Measurements from ENCODE around the gene WNT11. TPM values are rescaled to one million over a fixed set of nuclear protein-coding genes. Genes with fewer than 3 reads are reported as not detected.

Gene WNT11
- 0.19 TPM for polyA plus RNA-seq (2012; ENCODE audit: insufficient read length, low read depth)

DNA sequence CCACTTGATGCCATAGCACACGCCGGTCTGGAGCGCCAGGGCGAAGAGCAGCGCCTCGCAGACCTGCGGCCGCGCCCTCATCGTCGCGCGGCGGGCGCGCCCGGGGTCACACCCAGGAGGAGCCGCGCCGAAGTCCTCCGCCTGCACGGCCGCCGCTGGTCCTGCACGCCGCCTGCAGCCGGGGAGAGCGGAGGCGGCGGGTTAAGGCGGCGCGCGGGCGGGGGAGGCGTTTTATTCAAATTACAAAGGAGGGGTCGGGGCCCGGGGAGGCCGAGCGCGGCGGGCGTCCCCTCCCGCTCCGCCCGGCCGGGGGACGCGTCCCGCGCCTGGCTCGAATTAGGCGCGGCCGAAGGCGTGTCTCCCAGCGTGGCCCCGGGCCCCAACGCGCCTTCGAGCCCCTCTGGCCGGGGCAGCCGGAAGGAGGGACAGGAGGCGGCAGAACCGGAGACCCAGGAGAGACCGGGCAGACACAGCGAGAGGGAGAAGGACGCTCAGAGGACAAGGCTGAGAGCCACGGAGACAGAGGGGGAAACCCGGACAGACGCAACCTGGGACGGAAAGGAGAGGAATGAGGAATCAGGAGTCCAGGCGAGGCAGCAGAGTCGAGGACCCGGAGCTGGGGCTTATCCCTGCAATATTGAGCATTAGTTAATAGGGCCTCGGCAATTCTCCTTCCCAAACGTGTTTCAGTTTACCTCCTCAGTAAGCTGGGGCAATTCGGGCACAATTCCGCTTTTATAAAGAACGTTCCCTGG lies at the start of gene WNT11:
Gene WNT11 (minus strand): TSS at position 176 of the 755 bp plus-strand sequence. CDS start 95 bp downstream, at position 81.
- no peak for TF ChIP-seq SIN3A (IDR thresholded peaks at IDR 0.05; ENCODE audit: borderline replicate concordance, insufficient read depth, low read length)
- no peak for TF ChIP-seq POLR2AphosphoS5 (IDR thresholded peaks at IDR 0.05; ENCODE audit: low read depth, low read length)
- TF ChIP-seq REST (IDR thresholded peaks at IDR 0.05; ENCODE audit: insufficient read depth in 1 of 2, low read depth in 2 of 2, low read length in 2 of 2): no peak
- TF ChIP-seq TAF1 (IDR thresholded peaks at IDR 0.05; ENCODE audit: borderline replicate concordance, insufficient read depth, low read length): no peak
- no peak for TF ChIP-seq FOXP2 (optimal IDR thresholded peaks at IDR 0.05; ENCODE audit: borderline replicate concordance, extremely low read depth, extremely low read length, insufficient read depth)

DNA sequence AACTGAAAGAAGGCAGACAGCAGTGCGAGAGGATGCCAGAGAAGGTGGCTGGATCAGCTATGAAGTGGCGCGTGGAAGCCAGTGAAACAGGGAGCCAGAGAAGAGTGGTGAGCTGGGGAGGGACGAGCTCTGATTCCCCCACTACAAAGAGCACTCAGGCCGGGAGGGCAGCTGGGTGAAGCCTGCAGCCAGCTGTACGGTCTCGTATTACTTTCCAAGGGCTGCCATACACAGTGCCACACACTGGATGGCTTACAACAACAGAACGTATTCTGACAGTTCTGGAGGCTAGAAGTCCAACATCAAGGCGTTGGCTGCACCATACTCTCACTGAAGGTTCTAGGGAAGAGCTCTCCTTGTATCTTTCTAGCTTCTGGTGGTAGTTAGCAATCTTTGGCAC lies 47.1 kb upstream of the WNT11 start:
- no peak for TF ChIP-seq REST (IDR thresholded peaks at IDR 0.05; ENCODE audit: insufficient read depth in 1 of 2, low read depth in 2 of 2, low read length in 2 of 2)
- no peak for TF ChIP-seq FOXP2 (optimal IDR thresholded peaks at IDR 0.05; ENCODE audit: borderline replicate concordance, extremely low read depth, extremely low read length, insufficient read depth)
- no peak for TF ChIP-seq TAF1 (IDR thresholded peaks at IDR 0.05; ENCODE audit: borderline replicate concordance, insufficient read depth, low read length)
- no peak for TF ChIP-seq SIN3A (IDR thresholded peaks at IDR 0.05; ENCODE audit: borderline replicate concordance, insufficient read depth, low read length)
- TF ChIP-seq POLR2AphosphoS5 (IDR thresholded peaks at IDR 0.05; ENCODE audit: low read depth, low read length): no peak

DNA sequence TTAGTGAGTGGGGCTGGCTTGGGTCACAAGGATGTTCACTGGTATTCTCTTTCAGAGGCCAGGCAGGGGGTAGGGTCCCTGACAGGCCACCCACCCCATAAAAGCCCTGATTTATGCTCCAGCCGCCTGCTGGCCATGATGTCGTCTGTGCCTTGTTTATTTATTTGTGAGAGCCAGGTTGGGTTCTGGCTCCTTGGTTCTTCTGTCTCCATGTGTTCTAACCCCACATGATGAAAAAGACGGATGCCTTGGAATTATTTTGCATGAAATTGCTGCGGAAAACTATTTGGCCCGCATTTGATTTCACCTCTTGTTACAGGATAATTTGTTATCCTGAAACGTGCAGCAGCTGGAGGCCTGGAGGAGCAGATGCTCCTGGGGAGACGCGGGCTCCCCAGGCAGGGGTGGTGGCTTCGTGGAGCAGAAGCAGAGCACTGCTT lies 46.3 kb upstream of the WNT11 start:
- TF ChIP-seq TAF1 (IDR thresholded peaks at IDR 0.05; ENCODE audit: borderline replicate concordance, insufficient read depth, low read length) (no peak), POLR2AphosphoS5 (IDR thresholded peaks at IDR 0.05; ENCODE audit: low read depth, low read length) (no peak)

DNA sequence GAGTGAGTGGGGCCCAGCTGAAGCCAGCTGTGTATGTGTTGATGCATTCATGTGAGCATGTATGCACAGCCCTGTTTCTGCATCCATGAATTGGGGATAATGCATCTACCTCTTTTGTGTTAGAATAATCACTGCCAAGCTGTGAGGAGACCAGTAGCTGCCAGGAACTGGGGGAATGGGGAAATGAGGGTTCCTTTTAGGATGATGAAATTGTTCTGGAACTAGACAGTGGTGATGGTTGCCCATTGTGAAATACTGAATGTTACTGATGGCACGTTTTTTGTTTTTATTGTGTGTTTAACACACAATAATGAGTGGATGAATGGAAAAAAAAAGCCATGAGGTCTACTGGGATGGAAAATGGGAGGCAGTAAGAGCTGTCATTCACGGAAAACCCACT lies 45.3 kb upstream of the WNT11 start:
- no peak for TF ChIP-seq SIN3A (IDR thresholded peaks at IDR 0.05; ENCODE audit: borderline replicate concordance, insufficient read depth, low read length)

- TF ChIP-seq REST (IDR thresholded peaks at IDR 0.05; ENCODE audit: insufficient read depth in 1 of 2, low read depth in 2 of 2, low read length in 2 of 2) (no peak), TAF1 (IDR thresholded peaks at IDR 0.05; ENCODE audit: borderline replicate concordance, insufficient read depth, low read length) (no peak), SIN3A (IDR thresholded peaks at IDR 0.05; ENCODE audit: borderline replicate concordance, insufficient read depth, low read length) (no peak), POLR2AphosphoS5 (IDR thresholded peaks at IDR 0.05; ENCODE audit: low read depth, low read length) (no peak), FOXP2 (optimal IDR thresholded peaks at IDR 0.05; ENCODE audit: borderline replicate concordance, extremely low read depth, extremely low read length, insufficient read depth) (no peak)
Measured at GRCh38 chr11:76251226-76251575, 44.9 kb upstream of the WNT11 start.

- TF ChIP-seq FOXP2 (optimal IDR thresholded peaks at IDR 0.05; ENCODE audit: borderline replicate concordance, extremely low read depth, extremely low read length, insufficient read depth) (no peak), REST (IDR thresholded peaks at IDR 0.05; ENCODE audit: insufficient read depth in 1 of 2, low read depth in 2 of 2, low read length in 2 of 2) (no peak), TAF1 (IDR thresholded peaks at IDR 0.05; ENCODE audit: borderline replicate concordance, insufficient read depth, low read length) (no peak), POLR2AphosphoS5 (IDR thresholded peaks at IDR 0.05; ENCODE audit: low read depth, low read length) (no peak)
Measured at GRCh38 chr11:76250520-76251225, 44.4 kb upstream of the WNT11 start.

Data from PFSK-1 (cell line).